Osteoblast (primary cell): Measurements from ENCODE around the gene VAMP8. TPM values are rescaled to one million over a fixed set of nuclear protein-coding genes. Genes with fewer than 3 reads are reported as not detected.

Experiments used
- DNase-seq: peaks from one replicate; pipeline ENCODE4 v3.0.0; 2011; ENCODE audit warnings: low spot score, mixed read lengths; ENCODE audit not compliant: insufficient read length; ENCODE audit errors: missing footprints
- H2AFZ ChIP-seq: 2 replicates; pipeline ENCODE4 v1.6.0; 2011; ENCODE audit warnings: mild to moderate bottlenecking, low read length
- H3K27ac ChIP-seq: 2 replicates; pipeline ENCODE4 v1.5.1; 2011; ENCODE audit warnings: mild to moderate bottlenecking, low read depth, low read length, moderate library complexity
- H3K27me3 ChIP-seq: 2 replicates; pipeline ENCODE4 v1.6.0; 2012; ENCODE audit warnings: mild to moderate bottlenecking, control low read depth, inconsistent platforms, low read length, moderate library complexity; ENCODE audit not compliant: insufficient read depth
- H3K36me3 ChIP-seq: 2 replicates; pipeline ENCODE4 v1.5.1; 2011; ENCODE audit warnings: mild to moderate bottlenecking, low read length, control low read depth, moderate library complexity; ENCODE audit not compliant: insufficient read depth
- H3K4me1 ChIP-seq: 2 replicates; pipeline ENCODE4 v1.5.1; 2011; ENCODE audit warnings: mild to moderate bottlenecking, low read length, control low read depth, moderate library complexity; ENCODE audit not compliant: insufficient read depth
- H3K4me2 ChIP-seq: 2 replicates; pipeline ENCODE4 v1.6.0; 2011; ENCODE audit warnings: mild to moderate bottlenecking, low read length; ENCODE audit not compliant: insufficient read depth
- H3K4me3 ChIP-seq: fragments of 200-600 bp; sonication (generic); 3 replicates; pipeline ENCODE4 v1.5.1; 2012; ENCODE audit warnings: mild to moderate bottlenecking, low read length, inconsistent platforms; ENCODE audit not compliant: insufficient read depth
- H3K79me2 ChIP-seq: 2 replicates; pipeline ENCODE4 v1.6.0; 2012; ENCODE audit warnings: mild to moderate bottlenecking, low read length, control low read depth, inconsistent platforms; ENCODE audit not compliant: insufficient read depth
- H3K9me3 ChIP-seq: 2 replicates; pipeline ENCODE4 v1.5.1; 2011; ENCODE audit warnings: low read depth, low read length, control low read depth
- H4K20me1 ChIP-seq: 2 replicates; pipeline ENCODE4 v1.6.0; 2012; ENCODE audit warnings: mild to moderate bottlenecking, low read length, control low read depth; ENCODE audit not compliant: insufficient read depth
- CTCF ChIP-seq: IDR thresholded peaks from 2 replicates; pipeline ENCODE4 v1.5.1; 2011; ENCODE audit warnings: mild to moderate bottlenecking, low read depth, low read length, moderate library complexity; ENCODE audit errors: extremely low read depth
- total RNA-seq: library from RNA; depleted of rRNA; stranded (reverse); fragments of >200 nt; gene quantifications from 2 replicates; pipeline ENCODE4 v1.2.3, GENCODE V29; 2012

The VAMP8 gene
- total RNA-seq, 1 donor, result 2.5 TPM

GRCh38 chr2:85583667-85584353, 6.4 kb downstream of the VAMP8 start:
- Histone ChIP-seq H3K9me3 (no peaks in the 10 kb centered on the region), H3K4me2 (peak overlapping the region; percentile 78), H3K27ac (no peak overlapping the region), H2AFZ (peak overlapping the region; percentile 78), H4K20me1 (no peaks in the 10 kb centered on the region), H3K4me1 (peaks cover 20% of the 10 kb centered on the region), H3K4me3 (peak overlapping the region; percentile 67), H3K79me2 (peaks cover 15% of the 10 kb centered on the region), H3K27me3 (peaks cover 3% of the 10 kb centered on the region), H3K36me3 (no peaks in the 10 kb centered on the region)
- no peak for TF ChIP-seq CTCF
- DNase-seq, result peak; percentile 85

- peak within 1 kb of the TSS; percentile 78 for H3K4me2 ChIP-seq
- no peaks in the 10 kb centered on the region for H3K36me3 ChIP-seq
- H3K4me3 ChIP-seq, result peak within 1 kb of the TSS; percentile 67
- H3K4me1 ChIP-seq, result peaks cover 25% of the 10 kb centered on the region
- no peaks in the 10 kb centered on the region for H4K20me1 ChIP-seq
- peaks cover 3% of the 10 kb centered on the region for H3K27me3 ChIP-seq
- H3K79me2 ChIP-seq, result peaks cover 17% of the 10 kb centered on the region
- peak within 1 kb of the TSS; percentile 13 for H3K27ac ChIP-seq
- DNase-seq, result peak; percentile 90
- H2AFZ ChIP-seq, result peak within 1 kb of the TSS; percentile 78
- H3K9me3 ChIP-seq, result no peaks in the 10 kb centered on the region
- no peak for TF ChIP-seq CTCF
Observed at GRCh38 chr2:85584354-85584856, 7.0 kb downstream of the VAMP8 start, which contains the start of gene VAMP5. TSS of gene VAMP5 (plus strand) at chr2:85584431. CDS start at chr2:85584491, 60 bp downstream.

GRCh38 chr2:85584857-85585780, 7.7 kb downstream of the VAMP8 start:
- peaks cover 32% of the 10 kb centered on the region for H3K4me1 ChIP-seq
- H3K36me3 ChIP-seq, result no peaks in the 10 kb centered on the region
- TF ChIP-seq CTCF, result no peak
- H3K9me3 ChIP-seq, result no peaks in the 10 kb centered on the region
- H3K27me3 ChIP-seq, result peaks cover 1% of the 10 kb centered on the region
- peaks cover 17% of the 10 kb centered on the region for H3K79me2 ChIP-seq
- peak overlapping the region; percentile 67 for H3K4me3 ChIP-seq
- peak; percentile 91 for DNase-seq
- peak overlapping the region; percentile 13 for H3K27ac ChIP-seq
- H2AFZ ChIP-seq, result peak overlapping the region; percentile 49
- H4K20me1 ChIP-seq, result peaks cover 4% of the 10 kb centered on the region
- H3K4me2 ChIP-seq, result peak overlapping the region; percentile 78

GRCh38 chr2:85585781-85586105, 8.4 kb downstream of the VAMP8 start:
- peak; percentile 96 for DNase-seq
- no peak for TF ChIP-seq CTCF
- no peaks in the 10 kb centered on the region for H3K9me3 ChIP-seq
- peak overlapping the region; percentile 67 for H3K4me3 ChIP-seq
- peaks cover 4% of the 10 kb centered on the region for H4K20me1 ChIP-seq
- H3K4me1 ChIP-seq, result peaks cover 37% of the 10 kb centered on the region
- H3K79me2 ChIP-seq, result peaks cover 17% of the 10 kb centered on the region
- H3K27ac ChIP-seq, result peak overlapping the region; percentile 13
- H3K27me3 ChIP-seq, result no peaks in the 10 kb centered on the region
- H2AFZ ChIP-seq, result no peak overlapping the region
- H3K36me3 ChIP-seq, result no peaks in the 10 kb centered on the region
- peak overlapping the region; percentile 78 for H3K4me2 ChIP-seq
